K562 (cell line): Measurements from ENCODE around the gene FGF14. TPM values are rescaled to one million over a fixed set of nuclear protein-coding genes. Genes with fewer than 3 reads are reported as not detected.

Source experiments
- ATAC-seq: fragments of 200-7000 bp; cut with Tn5 transposase; 3 replicates; pipeline ENCODE4 v1.9.1; 2020; ENCODE audit warnings: moderate library complexity
- BruUV-seq: library from RNA; stranded (reverse); fragments of 400-500 nt; replicated peaks from 2 replicates; lab custom pipeline; 2021; lab: Mats Ljungman, UMichigan
- CTCF ChIA-PET: fragments of 300-600 bp; formaldehyde crosslinking; extraction: SDS; loops from one replicate; lab custom pipeline; 2021; ENCODE audit warnings: low intra/inter-chr PET ratio; lab: Yijun Ruan, JAX
- POLR2A ChIA-PET: fragments of 300-600, 350-650 bp; sonication (Branson Sonifier 250); formaldehyde crosslinking; extraction: SDS; loops from one replicate; lab custom pipeline; 2021; ENCODE audit warnings: antibody characterized with exemption, inconsistent platforms; lab: Yijun Ruan, JAX
- DNase-seq, 4 experiments: peaks; one replicate each; pipeline versions ENCODE4 v3.0.0 to v3.0.0-alpha.2; 2011 to 2018; ENCODE audit warnings: low spot score in 3 of 4, mixed read lengths in 3 of 4; ENCODE audit errors: extremely low read depth in 1 of 4
- FAIRE-seq: peaks from 2 replicates; lab custom pipeline; 2011; peaks lifted over from hg19 to GRCh38; lab: Jason Lieb, UNC
- H2AFZ ChIP-seq: 2 replicates; pipeline ENCODE4 v1.6.0; 2011; ENCODE audit warnings: low read depth, low read length, control low read depth, inconsistent platforms
- H3K27ac ChIP-seq: fragments of 200-600 bp; 3 replicates; pipeline ENCODE4 v1.8.0; 2011; ENCODE audit warnings: low read depth, mild to moderate bottlenecking, control low read depth, inconsistent platforms, low read length, moderate library complexity, mixed read lengths; ENCODE audit errors: extremely low read depth
- H3K27me3 ChIP-seq, 2 experiments: fragments of 300-600 bp in 1 of 2; 2 replicates in 1 of 2; 3 replicates in 1 of 2; pipeline versions ENCODE4 v1.6.0 to v1.8.0; 2011; ENCODE audit warnings: inconsistent platforms in 2 of 2, low read length in 2 of 2, mild to moderate bottlenecking in 1 of 2, mixed read lengths in 1 of 2, moderate library complexity in 1 of 2; ENCODE audit not compliant: control insufficient read depth in 2 of 2, insufficient read depth in 2 of 2
- H3K36me3 ChIP-seq: fragments of 300-600 bp; 3 replicates; pipeline ENCODE4 v1.8.0; 2011; ENCODE audit warnings: mild to moderate bottlenecking, low read length, inconsistent platforms; ENCODE audit not compliant: control insufficient read depth, insufficient read depth
- H3K4me1 ChIP-seq, 2 experiments: fragments of 200-600 bp in 1 of 2; replicated peaks in 1 of 2; 2 replicates in 1 of 2; 3 replicates in 1 of 2; pipeline versions ENCODE4 v1.5.1 to v1.8.0; 2011; ENCODE audit warnings: inconsistent platforms in 2 of 2, low read length in 2 of 2, mild to moderate bottlenecking in 1 of 2, mixed read lengths in 1 of 2, moderate library complexity in 1 of 2; ENCODE audit not compliant: control insufficient read depth in 2 of 2, insufficient read depth in 2 of 2
- H3K4me2 ChIP-seq: 2 replicates; pipeline ENCODE4 v1.6.1; 2011; ENCODE audit warnings: low read length, control low read depth, inconsistent platforms, mixed read lengths; ENCODE audit not compliant: insufficient read depth
- H3K4me3 ChIP-seq: fragments of 200-600 bp; sonication (generic), shearing (Covaris generic); 2 replicates; pipeline ENCODE4 v1.5.1; 2016; ENCODE audit warnings: control low read depth, inconsistent platforms
- H3K79me2 ChIP-seq: fragments of 200-600 bp; 3 replicates; pipeline ENCODE4 v1.8.0; 2011; ENCODE audit warnings: low read length, inconsistent platforms; ENCODE audit not compliant: control insufficient read depth, insufficient read depth
- H3K9ac ChIP-seq, 2 experiments: 2 replicates each; pipeline versions ENCODE4 v1.6.0 to v1.6.1; 2011; ENCODE audit warnings: low read depth in 2 of 2, low read length in 2 of 2, control low read depth in 1 of 2, inconsistent platforms in 1 of 2, mild to moderate bottlenecking in 1 of 2, mixed read lengths in 1 of 2; ENCODE audit not compliant: insufficient read depth in 1 of 2
- H3K9me1 ChIP-seq: one replicate; pipeline ENCODE4 v1.6.0; 2011; ENCODE audit warnings: inconsistent platforms, mild to moderate bottlenecking, low read length, moderate library complexity; ENCODE audit not compliant: control insufficient read depth, insufficient read depth
- H3K9me3 ChIP-seq: replicated peaks from 2 replicates; pipeline ENCODE4 v1.5.1; 2011; ENCODE audit warnings: low read depth, low read length, inconsistent platforms; ENCODE audit not compliant: control insufficient read depth, insufficient read depth
- H4K20me1 ChIP-seq: replicated peaks from 2 replicates; pipeline ENCODE4 v1.6.1; 2011; ENCODE audit warnings: low read length, inconsistent platforms, mixed read lengths; ENCODE audit not compliant: control insufficient read depth, insufficient read depth
- DDX20 ChIP-seq: fragments of 450-650 bp; IDR thresholded peaks from 2 replicates; pipeline ENCODE4 v1.6.1; 2016; ENCODE audit warnings: missing genetic modification characterization, low read depth, mild to moderate bottlenecking, missing compliant biosample characterization, moderate library complexity
- HMG20B ChIP-seq: fragments of 250-450 bp; sonication (Bioruptor Pico); IDR thresholded peaks from 2 replicates; pipeline ENCODE4 v1.5.0; 2021; ENCODE audit warnings: mild to moderate bottlenecking
- KDM2B ChIP-seq: fragments of 250-450 bp; sonication (Bioruptor Pico); IDR thresholded peaks from 2 replicates; pipeline ENCODE4 v1.8.0; 2021; ENCODE audit warnings: mild to moderate bottlenecking, moderate library complexity
- KHSRP ChIP-seq: fragments of 450-650 bp; IDR thresholded peaks from 2 replicates; pipeline ENCODE4 v1.6.1; 2017
- NFE2 ChIP-seq: IDR thresholded peaks from 2 replicates; pipeline ENCODE4 v1.6.1; 2014; ENCODE audit warnings: antibody characterized with exemption, low read depth
- OTX1 ChIP-seq: fragments of 450-650 bp; formaldehyde crosslinking; IDR thresholded peaks from 2 replicates; pipeline ENCODE4 v1.4.0; 2022; ENCODE audit warnings: mild to moderate bottlenecking
- RBBP5 ChIP-seq: fragments of 200-600 bp; sonication (generic); IDR thresholded peaks from 2 replicates; pipeline ENCODE4 v1.6.1; 2012; ENCODE audit warnings: borderline replicate concordance, mild to moderate bottlenecking, low read length, control low read depth, inconsistent platforms; ENCODE audit not compliant: insufficient read depth, poor library complexity, severe bottlenecking
- RBFOX2 ChIP-seq: fragments of 200-400 bp; formaldehyde crosslinking; IDR thresholded peaks from 2 replicates; pipeline ENCODE4 v1.6.1; 2017; ENCODE audit warnings: low read depth, mild to moderate bottlenecking, low read length, moderate library complexity
- TRIM24 ChIP-seq, 2 experiments: fragments of 450-650 bp; IDR thresholded peaks; 2 replicates each; pipeline ENCODE4 v1.6.1; 2016
- TRIM25 ChIP-seq: fragments of 450-650 bp; IDR thresholded peaks from 2 replicates; pipeline ENCODE4 v1.7.0; 2016; ENCODE audit warnings: borderline replicate concordance
- UBTF ChIP-seq, 2 experiments: IDR thresholded peaks; 2 replicates each; pipeline ENCODE4 v1.6.1; 2012; ENCODE audit warnings: improper control_type of control experiment in 2 of 2, low read depth in 2 of 2, low read length in 2 of 2, borderline replicate concordance in 1 of 2
- WGBS: fragments of 100-300 bp; shearing (Covaris generic); methylation state at CpG from one replicate; pipeline ENCODE4 v1.1.6; 2016; ENCODE audit warnings: low coverage, mixed read lengths; ENCODE audit not compliant: insufficient coverage; ENCODE audit errors: missing lambda C conversion rate; 5-methylcytosine and 5-hydroxymethylcytosine counted together
- in situ Hi-C: fragments of 300-500 bp; cut with MboI; formaldehyde crosslinking; loops from 4 replicates; pipeline ENCODE4 v1.15.0; 2018; ENCODE audit warnings: inconsistent platforms, mixed read lengths
- intact Hi-C: fragments of 100-400 bp; cut with micrococcal nuclease; formaldehyde crosslinking; loops from 2 replicates; pipeline ENCODE4 v1.14.2; 2022
- polyA plus RNA-seq, 8 experiments: library from polyadenylated mRNA; depleted of rRNA in 4 of 8; stranded (reverse) in 5 of 8; unstranded in 3 of 8; fragments of >200 nt; fragmentation: Nextera tagmentation in 2 of 8; fragmentation: Illumina TruSeq in 1 of 8; extraction: Ambion mirVana in 2 of 8; extraction: Trizol in 1 of 8; gene quantifications; 2 replicates each; pipeline versions ENCODE4 v1.2.1 to v1.2.3, GENCODE V29; 2011 to 2014; ENCODE audit warnings: inconsistent platforms in 1 of 8, missing spikeins in 1 of 8
- total RNA-seq, 7 experiments: library from RNA; depleted of rRNA in 6 of 7; stranded (reverse); fragments of >200 nt in 6 of 7; fragmentation: Illumina TruSeq in 2 of 7; extraction: Trizol in 2 of 7; gene quantifications; 2 replicates each; pipeline versions ENCODE4 v1.2.1 to v1.2.3, GENCODE V29; 2011 to 2021; ENCODE audit warnings: low replicate concordance in 1 of 7
- TF ChIP-seq, protein P1 (sequence below): sonication (generic); formaldehyde crosslinking; IDR thresholded peaks from 2 replicates; pipeline ENCODE4 v1.8.0; 2022; ENCODE audit warnings: mild to moderate bottlenecking, missing genetic modification reagents, borderline replicate concordance

Gene FGF14
- total and polyA plus RNA-seq, 9 of the 15 experiments (the other 6 are each of a cell fraction or from before 2014, with no cell fraction given), result not detected

DNA sequence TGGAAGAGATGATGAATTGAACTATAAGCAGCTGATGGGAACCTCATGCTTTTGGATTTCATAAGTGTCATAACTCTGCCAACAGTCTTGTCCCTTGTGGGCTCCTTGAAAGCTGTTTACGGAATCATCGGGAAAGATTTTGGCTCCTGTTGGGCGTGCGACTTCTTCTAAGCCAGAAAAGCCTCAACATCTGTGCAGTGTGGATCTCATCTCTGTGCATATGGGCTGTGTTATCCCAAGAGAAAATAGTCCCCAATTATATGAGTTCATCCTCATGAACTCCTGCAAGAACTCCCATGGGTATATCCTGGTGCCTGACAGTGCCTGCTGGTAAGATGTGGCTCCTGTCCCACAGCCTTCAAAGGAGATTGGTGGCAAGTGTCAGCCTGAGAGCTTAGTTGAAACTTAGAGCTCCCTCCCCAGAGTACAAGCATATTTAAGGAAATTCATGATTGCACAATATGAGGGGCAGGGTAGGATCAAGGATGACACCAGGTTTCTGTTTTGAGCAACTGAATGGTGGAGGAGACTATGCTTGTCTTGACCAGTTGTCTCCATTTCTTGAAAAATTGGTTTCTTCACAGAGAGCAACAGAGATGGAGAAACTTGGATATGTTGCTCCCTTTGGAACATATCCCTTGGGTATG is 705.9 kb downstream of the FGF14 start:
- in situ Hi-C loops (no loop called here), intact Hi-C loops (no loop called here)
- ChIA-PET POLR2A (no interaction called here), CTCF (no interaction called here)
- H3K9me3 ChIP-seq, result no peaks in the 10 kb centered on the region
- DNase-seq (no peak), ATAC-seq (no peak), FAIRE-seq (no peak)
- H3K9ac ChIP-seq, result no peak overlapping the region
- H3K27me3 ChIP-seq, result no peaks in the 10 kb centered on the region
- H3K4me3 ChIP-seq, result no peak overlapping the region
- H3K9me1 ChIP-seq, result no peaks in the 10 kb centered on the region
- H2AFZ ChIP-seq, result no peak overlapping the region
- WGBS, result 3% methylated on average over 4 of the region's 4 CpGs
- no peaks in the 10 kb centered on the region for H4K20me1 ChIP-seq
- H3K36me3 ChIP-seq, result no peaks in the 10 kb centered on the region
- no peak overlapping the region for H3K4me2 ChIP-seq
- no peaks in the 10 kb centered on the region for H3K4me1 ChIP-seq
- BruUV-seq, result no TSS peak
- no peaks in the 10 kb centered on the region for H3K79me2 ChIP-seq
- no peak overlapping the region for H3K27ac ChIP-seq
- TF ChIP-seq HMG20B (CRISPR knock-in tag), result no peak
- no peak for TF ChIP-seq DDX20 (tag)
- no peak for TF ChIP-seq KDM2B (CRISPR knock-in tag)
- TF ChIP-seq RBFOX2, result no peak
- TF ChIP-seq UBTF (IDR thresholded peaks at IDR 0.05; ENCODE audit: borderline replicate concordance in 1 of 2, low read depth in 2 of 2, low read length in 2 of 2), result no peak
- no peak for TF ChIP-seq OTX1
- TF ChIP-seq, protein P1, sequence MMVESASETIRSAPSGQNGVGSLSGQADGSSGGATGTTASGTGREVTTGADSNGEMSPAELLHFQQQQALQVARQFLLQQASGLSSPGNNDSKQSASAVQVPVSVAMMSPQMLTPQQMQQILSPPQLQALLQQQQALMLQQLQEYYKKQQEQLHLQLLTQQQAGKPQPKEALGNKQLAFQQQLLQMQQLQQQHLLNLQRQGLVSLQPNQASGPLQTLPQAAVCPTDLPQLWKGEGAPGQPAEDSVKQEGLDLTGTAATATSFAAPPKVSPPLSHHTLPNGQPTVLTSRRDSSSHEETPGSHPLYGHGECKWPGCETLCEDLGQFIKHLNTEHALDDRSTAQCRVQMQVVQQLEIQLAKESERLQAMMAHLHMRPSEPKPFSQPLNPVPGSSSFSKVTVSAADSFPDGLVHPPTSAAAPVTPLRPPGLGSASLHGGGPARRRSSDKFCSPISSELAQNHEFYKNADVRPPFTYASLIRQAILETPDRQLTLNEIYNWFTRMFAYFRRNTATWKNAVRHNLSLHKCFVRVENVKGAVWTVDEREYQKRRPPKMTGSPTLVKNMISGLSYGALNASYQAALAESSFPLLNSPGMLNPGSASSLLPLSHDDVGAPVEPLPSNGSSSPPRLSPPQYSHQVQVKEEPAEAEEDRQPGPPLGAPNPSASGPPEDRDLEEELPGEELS, result no peak
- TF ChIP-seq NFE2, result no peak
- TF ChIP-seq TRIM25, result no peak
- TF ChIP-seq KHSRP, result no peak
- no peak for TF ChIP-seq RBBP5
- no peak for TF ChIP-seq TRIM24 (IDR thresholded peaks at IDR 0.05)
